ENCODE data around the gene INKA2.
"Not testable (repeated sequence)": the region's sequence is repeated elsewhere in the genome, so short reads cannot be mapped to it uniquely, and the experiment has no call there.

The INKA2 gene

DNA sequence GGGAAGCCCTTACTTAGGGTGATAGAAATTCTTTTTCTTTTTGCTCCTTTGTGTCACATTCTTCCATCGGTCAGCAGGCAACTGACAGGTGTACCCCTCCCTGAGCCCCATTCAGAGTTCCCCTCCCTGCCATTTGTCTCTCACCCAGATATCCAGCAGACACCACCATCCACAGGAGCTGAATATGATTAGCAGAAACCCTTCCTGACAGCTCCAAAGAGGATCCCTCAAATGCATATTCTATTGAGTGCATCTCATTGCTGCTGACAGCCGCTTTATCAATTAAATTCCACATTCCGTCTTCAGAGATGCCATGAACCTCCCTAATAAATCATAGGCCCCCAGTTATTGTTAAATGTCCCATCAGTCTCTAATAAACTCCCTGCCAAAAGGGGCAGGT is 10.4 kb upstream of the INKA2 start:
- no peak for DNase-seq

DNA sequence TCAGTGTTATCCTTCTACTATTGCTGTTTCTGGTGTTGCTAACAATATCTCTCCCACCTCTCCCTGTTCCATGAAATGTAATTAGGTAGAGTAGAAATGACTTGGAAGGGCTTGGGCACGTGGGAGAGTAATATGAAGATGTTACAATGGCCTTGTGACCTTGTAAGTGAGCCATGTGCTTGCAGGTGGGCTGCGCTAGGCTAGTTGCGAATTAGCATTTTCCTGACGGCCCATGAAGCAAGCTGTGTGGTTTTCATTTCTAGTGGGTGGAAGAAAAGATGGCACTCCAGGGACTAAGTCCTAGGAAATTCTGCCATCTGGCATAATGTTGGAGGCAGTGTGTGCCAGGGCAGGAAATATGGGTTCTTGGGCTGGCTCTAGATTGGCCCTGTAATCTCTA is 8.8 kb upstream of the INKA2 start:
- no peak for DNase-seq

GRCh38 chr1:111747282-111747734 is 8.1 kb upstream of the INKA2 start:
- DNase-seq: peak; percentile 57

- DNase-seq: no peak
Measured at GRCh38 chr1:111746614-111746999, 7.4 kb upstream of the INKA2 start.

- no peak for DNase-seq
Measured at GRCh38 chr1:111745675-111746613, 6.7 kb upstream of the INKA2 start.

- DNase-seq: no peak
Measured at GRCh38 chr1:111743679-111744101, 4.5 kb upstream of the INKA2 start.

GRCh38 chr1:111742938-111743549 is 3.8 kb upstream of the INKA2 start:
- no peak for DNase-seq

GRCh38 chr1:111742292-111742691 is 3.1 kb upstream of the INKA2 start:
- not testable (repeated sequence) for DNase-seq

- DNase-seq: no peak
Measured at GRCh38 chr1:111739925-111740765, 950 bp upstream of the INKA2 start.

GRCh38 chr1:111738436-111739193 is 580 bp downstream of the INKA2 start:
- DNase-seq: peak; percentile 43

- DNase-seq: no peak
Measured at GRCh38 chr1:111738133-111738435, 1.1 kb downstream of the INKA2 start.

- no peak for DNase-seq
Measured at GRCh38 chr1:111737216-111738132, 1.7 kb downstream of the INKA2 start.

GRCh38 chr1:111736548-111737215 is 2.5 kb downstream of the INKA2 start:
- DNase-seq: no peak

GRCh38 chr1:111735858-111736544 is 3.2 kb downstream of the INKA2 start:
- DNase-seq: no peak

- no peak for DNase-seq
Measured at GRCh38 chr1:111735321-111735720, 3.9 kb downstream of the INKA2 start.

DNA sequence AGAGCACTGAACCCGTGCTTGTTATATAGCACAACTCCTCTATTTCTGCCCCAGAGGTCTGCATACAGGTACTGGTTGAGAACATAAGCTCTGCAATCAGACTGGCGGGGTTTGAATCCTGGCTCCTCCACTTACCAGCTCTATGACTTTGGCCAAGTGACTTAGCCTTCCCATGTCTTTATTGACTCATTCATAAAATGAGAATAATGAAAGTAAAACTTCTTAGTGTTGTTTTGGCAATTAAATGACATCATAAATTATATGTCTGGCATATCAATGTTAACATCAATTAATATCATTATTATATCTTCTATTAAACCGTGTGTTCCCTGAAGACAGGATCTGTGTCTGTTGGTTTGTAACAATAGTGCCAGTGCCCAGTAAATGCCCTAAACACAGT is 4.3 kb downstream of the INKA2 start:
- DNase-seq: no peak

- no peak for DNase-seq
Measured at GRCh38 chr1:111734426-111734825, 4.8 kb downstream of the INKA2 start.

DNA sequence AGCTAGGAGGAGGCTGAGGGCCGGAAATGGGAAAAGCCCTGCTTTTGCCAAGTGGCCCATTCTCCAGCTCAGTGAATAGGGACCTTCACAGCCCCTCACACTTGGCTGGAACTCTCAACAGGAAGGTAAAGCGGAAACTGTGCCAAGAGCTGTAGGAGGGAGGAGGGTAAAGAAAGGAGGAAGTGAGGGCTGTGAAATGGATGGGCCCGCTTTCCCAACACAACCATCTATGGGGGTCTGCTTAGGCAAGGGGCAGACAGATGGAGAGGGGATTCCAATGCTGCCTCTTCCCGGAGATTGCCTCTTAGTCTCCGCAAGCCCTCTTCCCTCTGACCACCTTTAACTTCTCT is 5.2 kb downstream of the INKA2 start:
- DNase-seq: no peak

DNA sequence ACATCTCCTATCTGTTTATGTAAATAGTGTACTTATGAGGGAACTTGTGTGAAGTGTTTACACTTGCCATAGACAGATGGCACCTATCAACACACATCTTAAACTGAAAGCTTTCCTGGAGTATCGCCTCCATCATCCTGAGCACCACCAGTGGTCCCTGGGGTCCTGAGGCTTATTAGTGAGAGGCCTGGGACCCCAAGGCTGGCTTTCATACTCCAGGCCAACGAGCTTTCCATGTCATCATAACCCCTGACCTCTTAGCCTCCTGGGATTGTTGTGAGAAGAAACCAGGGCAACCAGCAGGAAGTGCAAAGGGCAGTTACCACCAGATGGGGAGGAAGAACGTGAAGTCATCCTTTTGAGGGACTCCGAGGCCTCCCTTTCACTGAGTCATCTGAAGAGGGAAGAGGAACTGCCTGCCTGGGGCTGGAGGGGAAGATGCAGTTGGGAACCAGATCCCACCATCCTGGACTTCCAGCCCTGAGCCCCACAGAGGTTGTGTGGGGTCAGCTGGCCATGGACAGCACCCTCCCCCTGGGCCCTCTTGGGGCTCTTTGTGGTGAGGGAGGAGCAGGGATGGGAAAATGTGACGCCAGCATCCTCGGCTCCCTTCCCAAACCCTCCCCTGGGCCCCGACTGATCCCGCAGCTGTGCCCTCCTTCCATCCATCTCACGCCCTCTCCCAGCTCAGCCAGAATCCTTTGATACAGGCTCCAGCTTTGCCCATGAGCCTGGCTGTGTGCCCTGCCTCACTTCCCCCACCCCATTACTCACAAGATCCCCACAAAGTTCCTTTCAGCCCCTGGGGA is 5.8 kb downstream of the INKA2 start:
- no peak for DNase-seq

DNA sequence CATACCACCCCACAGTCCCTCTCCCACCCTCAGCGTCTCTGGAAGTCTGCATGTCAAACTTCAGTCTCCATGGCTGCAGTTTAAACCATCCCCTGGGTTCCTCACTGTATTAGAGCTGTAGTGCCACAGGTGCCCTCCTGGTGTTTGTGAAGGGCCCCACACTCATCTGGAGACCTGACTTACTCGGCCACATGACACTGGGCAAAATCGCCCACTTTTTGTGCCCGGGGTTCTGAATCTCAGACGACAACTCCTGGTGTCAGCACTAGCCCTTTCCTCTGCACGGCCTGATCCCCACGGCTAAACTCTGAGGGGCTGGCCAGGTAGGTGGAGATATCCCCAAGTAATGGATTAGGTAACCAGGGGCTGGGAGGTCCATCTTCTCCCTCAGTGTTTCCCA is 6.5 kb downstream of the INKA2 start:
- no peak for DNase-seq
